ENCODE data around the gene MAPK8.
"Not testable (repeated sequence)": the region's sequence is repeated elsewhere in the genome, so short reads cannot be mapped to it uniquely, and the experiment has no call there.

MAPK8 gene

GRCh38 chr10:48333856-48334255, 27.4 kb downstream of the MAPK8 start:
- no peak for DNase-seq

- DNase-seq, result no peak
Observed at GRCh38 chr10:48335788-48336187, 29.3 kb downstream of the MAPK8 start.

GRCh38 chr10:48336978-48337599, 30.6 kb downstream of the MAPK8 start:
- no peak for DNase-seq

DNA sequence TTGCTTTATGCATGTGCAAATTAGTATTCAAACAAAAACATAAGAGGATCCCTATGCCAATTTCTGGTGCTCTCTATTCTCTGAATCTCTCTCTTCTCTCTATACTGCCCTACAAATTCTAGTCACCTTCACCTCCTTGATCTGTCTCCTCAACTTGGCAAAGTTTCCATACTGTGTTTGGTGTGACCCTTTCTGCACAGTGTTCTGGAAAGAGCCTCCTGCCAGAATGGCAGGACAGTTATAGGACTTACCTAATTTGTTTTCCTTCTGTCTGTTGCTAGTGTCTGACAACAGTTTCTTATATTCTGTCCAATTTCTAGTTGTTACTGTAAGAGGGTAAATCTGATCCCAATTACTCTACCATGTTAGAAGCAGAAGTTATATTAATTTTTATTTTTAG, 34.3 kb downstream of the MAPK8 start:
- no peak for DNase-seq

DNA sequence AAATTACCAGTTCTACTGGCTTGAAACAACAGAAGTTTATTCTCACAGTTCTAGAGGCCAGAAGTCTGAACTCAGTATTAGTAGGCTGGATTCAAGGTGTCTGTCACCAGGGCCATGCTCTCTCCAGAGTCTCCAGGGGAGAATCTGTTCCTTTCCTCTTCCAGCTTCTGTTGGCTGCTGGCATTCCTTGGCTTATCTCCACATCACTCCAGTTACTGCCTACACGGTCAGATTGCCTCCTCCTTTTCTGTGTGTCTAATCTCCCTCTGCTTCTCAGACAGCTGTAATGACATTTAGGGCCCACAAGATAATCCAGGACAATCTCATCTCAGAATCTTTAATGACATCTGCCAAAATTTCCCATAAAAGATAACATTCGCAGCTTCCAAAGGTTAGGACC, 36.6 kb downstream of the MAPK8 start:
- no peak for DNase-seq

DNA sequence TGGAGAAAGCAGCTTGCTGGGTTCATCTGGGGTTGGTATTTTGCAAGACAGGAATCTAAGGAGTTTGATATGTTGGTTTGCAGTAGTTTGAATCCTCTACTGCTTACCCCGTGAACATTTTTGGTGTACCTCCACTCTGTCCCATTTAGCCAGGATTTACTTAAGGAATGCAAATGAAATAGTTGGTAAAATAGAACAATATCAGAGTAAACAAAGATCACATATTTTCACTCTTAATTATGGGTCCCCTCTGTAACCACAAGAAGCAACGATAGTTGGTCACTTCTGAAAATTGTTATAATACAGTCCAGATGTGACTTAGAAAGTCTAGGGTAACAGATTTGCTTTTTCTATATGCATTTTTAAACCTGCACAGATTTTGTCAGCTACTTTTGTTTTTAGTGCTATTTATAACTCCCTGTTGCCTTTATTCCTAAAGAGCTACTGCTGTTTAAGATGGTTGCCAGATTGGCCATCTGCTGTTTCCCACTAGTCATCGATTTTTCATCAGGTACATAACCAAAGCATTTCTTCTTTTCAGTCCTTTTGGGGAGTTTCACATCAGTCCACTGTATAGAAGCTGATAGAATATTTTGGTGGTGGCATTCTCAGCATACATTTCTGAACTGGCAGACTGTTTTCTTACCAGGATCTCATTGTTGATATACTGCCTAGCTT, 37.6 kb downstream of the MAPK8 start:
- DNase-seq, result no peak

DNA sequence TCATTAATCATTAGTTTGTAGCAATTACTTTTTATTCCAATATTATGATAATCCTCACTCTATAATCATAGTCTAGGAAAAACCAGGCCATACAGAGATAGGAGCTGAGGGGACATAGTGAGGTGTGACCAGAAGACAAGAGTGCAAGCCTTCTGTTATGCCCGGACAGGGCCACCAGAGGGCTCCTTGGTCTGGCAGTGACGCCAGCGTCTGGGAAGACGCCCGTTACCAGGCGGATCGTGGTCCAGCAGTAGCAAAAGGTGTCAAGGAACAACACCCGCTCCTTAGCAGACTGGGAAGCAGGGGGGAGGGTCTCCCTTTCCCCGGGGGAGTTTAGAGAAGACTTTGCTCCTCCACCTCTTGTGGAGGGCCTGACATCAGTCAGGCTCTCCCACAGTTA, 39.8 kb downstream of the MAPK8 start:
- DNase-seq, result not testable (repeated sequence)

GRCh38 chr10:48347539-48347938, 41.1 kb downstream of the MAPK8 start:
- DNase-seq, result not testable (repeated sequence)

DNA sequence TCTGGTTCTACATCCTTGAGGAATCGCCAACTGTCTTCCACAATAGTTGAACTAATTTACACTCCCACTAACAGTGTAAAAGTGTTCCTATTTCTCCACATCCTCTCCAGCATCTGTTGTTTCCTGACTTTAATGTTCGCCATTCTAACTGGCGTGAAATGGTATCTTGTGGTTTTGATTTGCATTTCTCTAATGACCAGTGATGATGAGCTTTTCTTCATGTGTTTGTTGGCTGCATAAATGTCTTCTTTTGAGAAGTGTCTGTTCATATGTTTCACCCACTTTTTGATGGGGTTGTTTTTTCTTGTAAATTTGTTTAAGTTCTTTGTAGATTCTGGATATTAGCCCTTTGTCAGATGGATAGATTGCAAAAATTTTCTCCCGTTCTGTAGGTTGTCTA, 41.5 kb downstream of the MAPK8 start:
- not testable (repeated sequence) for DNase-seq

DNA sequence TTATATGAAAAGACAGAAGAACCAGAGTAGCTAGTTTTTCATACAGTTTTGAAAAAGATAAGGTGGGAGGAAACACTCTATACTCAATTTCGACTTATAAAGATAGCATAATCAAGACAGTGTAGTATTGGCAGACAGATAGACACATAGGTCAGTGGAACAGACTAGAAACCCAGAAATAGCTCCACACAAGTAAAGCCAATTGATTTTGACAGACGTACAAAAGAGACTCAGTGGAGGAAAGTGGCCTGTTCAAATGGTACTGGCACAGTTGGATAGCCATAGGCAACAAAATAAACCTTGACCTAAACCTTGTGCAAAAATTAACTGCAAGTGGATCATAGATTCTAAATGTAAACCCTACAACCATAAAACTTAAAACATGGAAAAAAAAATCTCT, 46.8 kb downstream of the MAPK8 start:
- DNase-seq, result no peak

DNA sequence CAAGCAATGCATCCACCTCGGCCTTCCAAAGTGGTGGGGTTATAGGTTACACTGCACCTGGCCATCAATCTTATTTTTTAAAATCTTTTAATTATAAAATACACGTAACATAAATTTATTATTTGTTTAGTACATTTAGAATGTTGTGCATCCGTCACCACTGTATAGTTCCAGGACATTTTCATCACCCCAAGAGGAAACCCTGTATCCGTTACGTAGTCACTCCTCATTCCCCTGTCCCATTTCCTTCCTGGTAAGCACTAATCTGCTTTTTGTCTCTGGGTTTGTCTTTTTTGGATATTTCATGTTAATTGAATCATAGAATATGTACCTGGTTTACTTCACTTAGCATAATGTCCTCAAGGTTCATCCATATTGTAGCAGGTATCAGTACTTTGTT, 51.2 kb downstream of the MAPK8 start:
- no peak for DNase-seq

GRCh38 chr10:48358162-48358561, 51.7 kb downstream of the MAPK8 start:
- no peak for DNase-seq

GRCh38 chr10:48358838-48359237, 52.4 kb downstream of the MAPK8 start:
- DNase-seq, result no peak

DNA sequence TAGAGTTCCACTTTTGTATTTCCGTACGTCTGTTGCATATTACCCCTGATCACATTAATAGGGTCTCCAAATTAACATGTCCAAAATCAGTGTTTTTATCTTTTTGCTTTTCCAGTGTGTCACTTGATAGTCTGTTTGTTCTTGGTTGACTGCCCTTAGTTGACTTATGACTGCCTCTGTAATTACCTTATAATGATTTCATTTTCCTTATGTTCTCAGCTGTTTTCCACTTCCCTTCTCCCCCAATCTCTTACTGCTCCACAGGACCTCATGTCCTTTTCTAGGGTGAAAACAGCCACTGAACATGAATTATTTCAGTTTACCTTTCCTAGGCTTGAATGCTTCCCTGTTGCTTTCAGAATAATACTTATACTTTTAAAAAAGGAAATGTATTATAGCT, 54.7 kb downstream of the MAPK8 start:
- no peak for DNase-seq

- DNase-seq, result no peak
Observed at GRCh38 chr10:48363617-48364355, 57.3 kb downstream of the MAPK8 start.

DNA sequence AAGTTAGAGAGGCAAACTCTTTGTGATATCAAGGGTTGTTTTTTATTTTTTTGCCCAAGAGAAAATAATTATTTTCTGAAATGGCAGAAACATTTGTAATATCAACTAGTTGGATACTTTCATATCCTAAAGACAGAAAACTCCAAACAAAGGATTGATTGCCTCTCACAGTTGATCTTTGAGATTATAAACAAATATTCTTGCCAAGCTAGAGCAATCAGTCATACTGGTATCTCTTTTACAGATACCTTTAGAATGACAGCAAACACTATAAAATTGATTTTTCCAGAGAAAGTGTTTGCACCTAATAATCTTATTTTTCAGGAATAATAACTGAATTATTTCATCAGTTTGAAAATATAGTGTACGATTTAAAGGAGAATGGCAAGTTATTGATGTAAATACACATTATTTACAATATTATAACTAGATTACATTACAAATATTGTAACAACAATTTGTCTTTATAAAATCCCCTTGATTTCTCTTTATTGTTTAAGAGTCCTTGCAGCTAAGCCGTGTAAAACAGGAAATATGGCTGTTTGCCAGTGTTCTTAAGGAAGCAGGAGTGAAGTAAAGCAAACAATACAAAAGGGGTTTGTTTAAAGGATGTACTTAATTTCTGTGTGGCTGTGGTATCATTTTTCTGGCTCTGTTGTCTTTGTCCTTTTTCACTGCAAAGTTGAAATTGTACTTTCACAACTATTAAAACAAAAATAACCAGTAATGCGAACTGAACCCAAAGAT, 58.4 kb downstream of the MAPK8 start:
- no peak for DNase-seq

DNA sequence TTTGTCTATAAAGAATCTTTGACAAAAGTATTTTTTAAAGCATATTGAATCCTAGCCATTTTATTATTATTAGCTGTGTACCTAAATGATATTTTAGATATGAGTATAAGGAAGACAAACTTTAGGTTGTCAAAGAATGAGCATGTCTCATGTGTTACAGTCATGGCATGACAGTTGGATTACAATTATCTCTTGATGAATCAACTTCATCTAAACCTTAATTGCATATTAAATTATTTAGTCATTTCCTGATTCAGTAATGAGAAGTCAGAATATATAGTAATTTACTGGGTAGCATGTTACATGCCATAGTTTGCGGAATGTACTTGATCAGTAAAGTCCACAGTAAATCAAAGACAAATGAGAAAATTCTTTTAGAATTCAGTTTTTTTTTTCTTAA, 59.2 kb downstream of the MAPK8 start:
- DNase-seq, result no peak

- no peak for DNase-seq
Observed at GRCh38 chr10:48366261-48366660, 59.8 kb downstream of the MAPK8 start.

GRCh38 chr10:48369501-48369900, 63.0 kb downstream of the MAPK8 start:
- no peak for DNase-seq

DNA sequence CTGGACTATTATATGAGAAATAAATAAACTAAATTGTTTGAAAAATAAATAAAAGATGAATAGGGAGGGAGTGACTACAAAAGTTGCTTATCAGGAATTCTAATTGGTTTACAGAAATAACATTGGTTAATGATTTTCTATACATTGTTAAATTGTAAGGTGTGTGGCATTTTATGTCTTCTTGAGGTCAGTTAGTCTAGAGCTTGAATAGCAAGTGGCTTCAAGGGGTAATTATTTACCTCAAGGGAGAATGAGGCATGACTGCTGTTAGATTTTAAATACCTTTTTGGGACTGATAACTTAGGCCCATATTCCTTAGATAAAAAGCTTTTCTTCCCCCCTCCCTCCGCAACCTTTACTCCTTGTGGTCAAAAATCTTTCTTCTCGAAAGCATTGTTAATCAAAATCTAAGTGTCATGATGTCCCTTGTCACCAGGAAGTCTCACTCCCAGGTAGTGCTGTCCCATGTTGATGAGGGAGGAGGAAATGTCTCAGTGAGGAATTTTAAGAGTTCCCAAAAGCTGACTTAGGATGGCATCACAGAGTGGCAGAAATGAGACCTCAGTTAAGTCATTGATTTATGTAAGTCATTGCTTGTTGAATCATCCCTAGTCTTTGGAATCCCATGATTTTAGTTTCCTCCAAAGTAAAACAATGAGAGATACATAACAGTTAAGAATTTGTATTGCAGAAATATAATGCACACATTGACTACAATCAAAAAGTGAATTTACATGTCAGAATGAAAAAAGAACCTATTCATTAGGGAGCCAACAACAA, 71.5 kb downstream of the MAPK8 start:
- no peak for DNase-seq

- DNase-seq, result no peak
Observed at GRCh38 chr10:48378675-48379074, 72.2 kb downstream of the MAPK8 start.

- no peak for DNase-seq
Observed at GRCh38 chr10:48381971-48382370, 75.5 kb downstream of the MAPK8 start.
